KMS-11 (cell line): Measurements from ENCODE around the gene RNASE11.
A peak's percentile ranks its signal among the peaks of the same experiment; 100 is the strongest.

Experiments used
- H2AFZ ChIP-seq: fragments of 200-600 bp; sonication (generic); 2 replicates; pipeline ENCODE4 v1.6.1; 2016; ENCODE audit warnings: antibody characterized with exemption, mixed run types, low read depth
- H3K27ac ChIP-seq: fragments of 200-600 bp; sonication (generic); 2 replicates; pipeline ENCODE4 v1.6.1; 2016; ENCODE audit warnings: mild to moderate bottlenecking, mixed run types
- H3K27me3 ChIP-seq: fragments of 200-600 bp; sonication (generic); 2 replicates; pipeline ENCODE4 v1.6.1; 2017; ENCODE audit warnings: mild to moderate bottlenecking, low read depth, mixed run types, moderate library complexity; ENCODE audit not compliant: insufficient read depth
- H3K36me3 ChIP-seq: fragments of 200-600 bp; sonication (generic); 2 replicates; pipeline ENCODE4 v1.6.1; 2017; ENCODE audit warnings: mild to moderate bottlenecking, mixed run types; ENCODE audit not compliant: insufficient read depth
- H3K4me1 ChIP-seq: fragments of 200-600 bp; sonication (generic); 2 replicates; pipeline ENCODE4 v1.6.1; 2016; ENCODE audit warnings: mild to moderate bottlenecking, low read depth, mixed run types; ENCODE audit not compliant: poor library complexity, severe bottlenecking
- H3K4me2 ChIP-seq: fragments of 200-600 bp; sonication (generic); 2 replicates; pipeline ENCODE4 v1.7.0; 2016; ENCODE audit warnings: mild to moderate bottlenecking, mixed run types
- H3K4me3 ChIP-seq: fragments of 200-600 bp; sonication (generic); IDR thresholded peaks from 2 replicates; pipeline ENCODE4 v1.6.1; 2017; ENCODE audit warnings: low read depth, low read length, mixed read lengths; ENCODE audit not compliant: insufficient read depth
- H3K79me2 ChIP-seq: fragments of 200-600 bp; sonication (generic); 2 replicates; pipeline ENCODE4 v1.6.1; 2016; ENCODE audit warnings: low read depth, mixed run types; ENCODE audit not compliant: insufficient read depth
- H3K9ac ChIP-seq: fragments of 200-600 bp; sonication (generic); 2 replicates; pipeline ENCODE4 v1.6.1; 2016; ENCODE audit warnings: mild to moderate bottlenecking, mixed run types
- H4K20me1 ChIP-seq: fragments of 200-600 bp; sonication (generic); 2 replicates; pipeline ENCODE4 v1.6.1; 2016; ENCODE audit warnings: mild to moderate bottlenecking, mixed run types; ENCODE audit not compliant: insufficient read depth
- CTCF ChIP-seq: fragments of 200-600 bp; sonication (generic); conservative IDR thresholded peaks from 2 replicates; pipeline ENCODE4 v1.6.1; 2017; ENCODE audit warnings: low read depth, mild to moderate bottlenecking, antibody characterized with exemption, low read length, moderate library complexity, mixed read lengths

Gene RNASE11

GRCh38 chr14:20631023-20631879 lies 43.5 kb upstream of the RNASE11 start:
- Histone ChIP-seq H4K20me1 (no peaks in the 10 kb centered on the region), H3K4me3 (no peak overlapping the region), H3K79me2 (no peaks in the 10 kb centered on the region), H3K36me3 (no peaks in the 10 kb centered on the region), H3K27me3 (0 out of 2 replicates have a peak, but pooled peaks cover 3% of the 10 kb centered on the region), H3K4me1 (peaks cover 11% of the 10 kb centered on the region), H3K4me2 (peak overlapping the region; percentile 80), H3K9ac (peak overlapping the region; percentile 18; the same call in 1 of the 2 replicates), H3K27ac (peak overlapping the region; percentile 2; the same call in 1 of the 2 replicates), H2AFZ (peak overlapping the region; percentile 59)
- no peak for TF ChIP-seq CTCF

GRCh38 chr14:20630340-20631022 lies 42.7 kb upstream of the RNASE11 start:
- Histone ChIP-seq H3K79me2 (no peaks in the 10 kb centered on the region), H3K27me3 (0 out of 2 replicates have a peak, but pooled peaks cover 3% of the 10 kb centered on the region), H3K27ac (peak overlapping the region; percentile 2; the same call in 1 of the 2 replicates), H3K4me1 (peaks cover 11% of the 10 kb centered on the region), H2AFZ (peak overlapping the region; percentile 28; the same call in 1 of the 2 replicates), H3K36me3 (no peaks in the 10 kb centered on the region), H3K9ac (no peak overlapping the region; the same call in 1 of the 2 replicates), H3K4me2 (peak overlapping the region; percentile 80), H4K20me1 (no peaks in the 10 kb centered on the region), H3K4me3 (no peak overlapping the region)
- no peak for TF ChIP-seq CTCF

GRCh38 chr14:20628063-20628854 lies 40.5 kb upstream of the RNASE11 start:
- H2AFZ ChIP-seq: no peak overlapping the region
- H3K4me2 ChIP-seq: no peak overlapping the region
- H4K20me1 ChIP-seq: no peaks in the 10 kb centered on the region
- 0 out of 2 replicates have a peak, but pooled peaks cover 3% of the 10 kb centered on the region for H3K27me3 ChIP-seq
- no peak overlapping the region for H3K27ac ChIP-seq
- H3K4me1 ChIP-seq: peaks cover 11% of the 10 kb centered on the region
- no peak for TF ChIP-seq CTCF
- H3K4me3 ChIP-seq: no peak overlapping the region
- no peaks in the 10 kb centered on the region for H3K79me2 ChIP-seq
- no peaks in the 10 kb centered on the region for H3K36me3 ChIP-seq
- H3K9ac ChIP-seq: no peak overlapping the region

GRCh38 chr14:20627346-20628027 lies 39.7 kb upstream of the RNASE11 start:
- H4K20me1 ChIP-seq: no peaks in the 10 kb centered on the region
- 0 out of 2 replicates have a peak, but pooled peaks cover 3% of the 10 kb centered on the region for H3K27me3 ChIP-seq
- H3K79me2 ChIP-seq: no peaks in the 10 kb centered on the region
- no peak for TF ChIP-seq CTCF
- no peak overlapping the region for H3K9ac ChIP-seq
- no peak overlapping the region for H3K4me3 ChIP-seq
- no peaks in the 10 kb centered on the region for H3K36me3 ChIP-seq
- peaks cover 11% of the 10 kb centered on the region for H3K4me1 ChIP-seq
- H3K4me2 ChIP-seq: no peak overlapping the region
- H2AFZ ChIP-seq: no peak overlapping the region
- H3K27ac ChIP-seq: no peak overlapping the region
